ENCODE results near the gene LIX1L.
"Not testable (repeated sequence)": the region's sequence is repeated elsewhere in the genome, so short reads cannot be mapped to it uniquely, and the experiment has no call there.

Gene LIX1L

GRCh38 chr1:145936247-145936646, 21.6 kb downstream of the LIX1L start:
- DNase-seq (ENCODE audit: low spot score) = peak; percentile 50

DNA sequence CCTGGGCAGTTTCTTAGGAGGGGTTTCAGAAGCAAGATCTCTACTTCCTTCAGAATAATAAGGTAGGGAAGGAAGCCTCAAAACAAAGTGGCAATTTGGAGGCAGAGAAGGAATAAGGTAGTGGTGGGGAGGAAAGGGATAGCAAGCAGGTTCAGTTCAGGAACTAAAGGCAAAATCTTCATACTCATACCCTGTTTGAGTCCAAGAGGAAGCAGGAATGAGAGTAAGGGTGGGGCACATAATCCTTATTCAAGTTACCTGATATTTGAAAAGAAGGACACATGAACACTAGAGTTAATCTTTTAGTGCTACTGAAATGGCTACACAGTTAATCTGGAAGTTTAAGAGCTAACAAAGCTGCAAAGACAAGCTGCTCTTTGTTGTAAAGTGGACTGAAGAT, 22.1 kb downstream of the LIX1L start:
- no peak for DNase-seq (ENCODE audit: low spot score)

- not testable (repeated sequence) for DNase-seq (ENCODE audit: low spot score)
These were observed 25.3 kb downstream of the LIX1L start for GRCh38 chr1:145932522-145933009.

GRCh38 chr1:145927916-145928643, 29.7 kb downstream of the LIX1L start:
- DNase-seq (ENCODE audit: low spot score) = no peak

DNA sequence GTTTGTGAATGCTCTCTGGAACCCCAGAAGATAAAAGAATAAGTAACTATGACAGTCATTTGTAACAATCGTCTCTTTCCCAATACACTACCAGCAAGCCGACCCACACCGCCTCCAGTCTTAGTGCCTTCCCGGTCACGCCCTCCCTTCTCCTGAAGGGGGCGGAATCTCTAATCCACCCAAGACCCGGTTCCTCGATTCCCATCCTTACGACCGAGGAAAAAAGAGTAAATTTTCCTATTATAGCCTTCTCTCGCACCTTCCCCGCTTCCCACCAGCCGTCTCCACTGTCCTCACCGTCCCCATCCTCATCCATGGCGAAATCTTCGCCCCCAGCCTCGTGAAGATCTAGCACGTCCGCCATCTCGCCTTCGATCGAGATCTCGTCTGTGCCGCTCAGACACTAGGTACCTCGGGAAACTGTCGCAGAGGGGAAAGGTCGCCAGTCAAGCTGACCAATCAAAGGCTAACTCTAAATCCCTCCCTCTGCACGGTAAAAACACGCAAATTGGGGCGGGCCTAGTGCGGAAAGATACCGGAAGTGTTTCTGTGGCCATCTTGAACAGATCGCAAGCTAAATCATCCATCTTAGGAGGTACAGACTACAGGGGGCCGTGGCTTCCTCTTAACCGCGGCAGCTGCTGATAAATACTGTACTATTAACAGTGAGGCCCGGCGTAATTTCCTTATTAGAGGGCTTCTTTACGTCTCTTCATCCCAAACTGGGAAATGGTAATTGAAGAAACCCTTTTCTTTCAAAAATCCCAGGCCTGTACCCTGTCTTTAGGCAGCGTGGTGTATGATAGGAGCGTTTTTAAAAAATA, 30.5 kb downstream of the LIX1L start, which contains the start of gene RBM8A:
RBM8A (minus strand) TSS at position 422 of the 824 bp plus-strand sequence; CDS start at position 364, 58 bp downstream.
- peak; percentile 92 for DNase-seq (ENCODE audit: low spot score)

DNA sequence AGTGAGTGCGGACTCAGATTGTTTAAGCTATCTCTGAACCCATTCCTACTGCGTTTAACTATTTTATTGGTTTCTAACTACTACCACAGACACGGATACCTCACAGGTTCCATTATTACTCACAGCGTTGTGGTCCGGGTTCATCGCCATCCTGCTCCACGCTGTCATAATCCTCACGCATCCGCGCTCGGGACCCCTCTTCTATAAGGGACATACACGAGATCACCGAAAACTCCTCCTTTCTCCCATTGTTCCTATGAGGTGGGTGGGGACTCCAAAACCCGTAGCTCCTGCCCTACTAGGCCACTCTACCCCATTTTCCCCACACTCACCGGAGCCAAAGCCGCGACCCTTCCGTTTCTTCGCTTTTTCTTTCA, 31.1 kb downstream of the LIX1L start:
- no peak for DNase-seq (ENCODE audit: low spot score)

DNA sequence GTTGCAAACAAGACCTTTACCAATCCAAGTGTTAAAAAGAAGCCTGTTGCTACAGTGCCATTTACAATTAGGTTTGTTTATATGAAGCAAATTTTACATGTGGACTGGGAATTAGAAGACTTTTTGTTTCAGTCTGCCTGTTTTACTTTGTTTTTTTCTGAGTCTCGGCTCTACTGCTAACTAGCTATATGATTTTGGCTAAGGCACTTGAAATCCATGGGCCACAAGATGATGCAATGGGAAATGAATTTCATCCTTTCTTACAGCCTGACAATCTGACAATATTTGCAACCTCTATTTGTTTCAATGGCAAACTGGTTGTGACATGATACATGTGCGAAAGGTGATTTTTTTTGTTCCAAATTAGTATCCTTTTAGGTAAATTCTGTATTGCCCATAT, 35.6 kb downstream of the LIX1L start:
- DNase-seq (ENCODE audit: low spot score) = no peak

DNA sequence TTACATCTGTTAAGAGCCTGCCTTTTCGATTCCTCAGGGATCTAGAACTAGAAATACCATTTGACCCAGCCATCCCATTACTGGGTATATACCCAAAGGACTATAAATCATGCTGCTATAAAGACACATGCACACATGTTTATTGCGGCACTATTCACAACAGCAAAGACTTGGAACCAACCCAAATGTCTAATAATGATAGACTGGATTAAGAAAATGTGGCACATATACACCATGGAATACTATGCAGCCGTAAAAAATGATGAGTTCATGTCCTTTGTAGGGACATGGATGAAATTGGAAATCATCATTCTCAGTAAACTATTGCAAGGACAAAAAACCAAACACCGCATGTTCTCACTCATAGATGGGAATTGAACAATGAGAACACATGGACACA, 37.5 kb downstream of the LIX1L start:
- DNase-seq (ENCODE audit: low spot score) = not testable (repeated sequence)

- peak; percentile 42 for DNase-seq (ENCODE audit: low spot score)
These were observed 38.6 kb downstream of the LIX1L start for GRCh38 chr1:145918992-145919939.

GRCh38 chr1:145918144-145918991, 39.4 kb downstream of the LIX1L start, which contains the start of gene PEX11B:
Gene PEX11B, minus strand, starts transcription at chr1:145918717. Its CDS starts 29 bp downstream, at chr1:145918688.
- DNase-seq (ENCODE audit: low spot score) = peak; percentile 90

- DNase-seq (ENCODE audit: low spot score) = no peak
These were observed 40.2 kb downstream of the LIX1L start for GRCh38 chr1:145917595-145917994.

DNA sequence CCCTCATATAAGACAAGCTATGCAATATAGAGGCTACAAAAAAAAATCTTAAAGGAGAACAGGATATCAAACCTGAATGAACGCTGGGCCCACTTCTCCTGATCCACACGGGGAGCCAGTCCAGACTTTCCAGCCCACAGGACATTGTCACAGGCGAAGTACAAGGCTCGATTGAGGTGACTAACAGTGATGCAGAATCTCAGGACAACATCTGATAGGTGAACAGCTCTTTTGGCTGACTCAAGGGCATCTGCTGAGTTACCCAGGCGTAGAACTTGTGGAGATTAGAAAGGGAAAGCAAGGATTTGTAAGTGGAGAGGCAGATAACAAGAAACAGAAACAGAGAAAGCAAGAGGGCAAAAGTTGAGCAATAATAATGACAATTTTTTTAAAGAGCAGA, 41.1 kb downstream of the LIX1L start:
- no peak for DNase-seq (ENCODE audit: low spot score)

DNA sequence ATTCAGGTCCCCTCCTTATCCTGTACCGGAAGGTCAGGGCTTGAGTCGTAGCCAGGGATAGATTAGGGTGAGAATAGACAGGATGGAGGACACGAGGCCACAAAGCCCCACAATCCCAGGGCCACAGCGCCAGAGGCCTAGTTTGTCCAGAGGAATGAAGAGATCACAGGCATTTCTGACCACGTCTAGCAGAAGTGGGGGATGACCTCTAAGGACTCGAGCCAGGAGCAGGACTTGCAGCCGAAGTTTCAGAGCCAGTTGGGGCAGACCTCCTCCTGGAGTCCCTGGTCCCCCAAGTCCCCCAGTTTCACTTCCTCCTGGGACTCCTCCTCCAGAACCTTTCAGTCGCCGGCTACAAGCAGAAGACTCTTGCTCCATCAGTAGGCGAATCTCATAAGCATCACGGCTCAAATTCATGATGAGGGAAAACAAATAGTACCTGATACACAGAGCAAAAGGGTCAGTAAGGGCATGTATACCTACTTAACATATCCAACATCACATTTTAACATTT, 45.6 kb downstream of the LIX1L start:
- DNase-seq (ENCODE audit: low spot score) = no peak

- DNase-seq (ENCODE audit: low spot score) = no peak
These were observed 49.2 kb downstream of the LIX1L start for GRCh38 chr1:145908653-145909052.

GRCh38 chr1:145906954-145907753, 50.7 kb downstream of the LIX1L start:
- DNase-seq (ENCODE audit: low spot score) = no peak

DNA sequence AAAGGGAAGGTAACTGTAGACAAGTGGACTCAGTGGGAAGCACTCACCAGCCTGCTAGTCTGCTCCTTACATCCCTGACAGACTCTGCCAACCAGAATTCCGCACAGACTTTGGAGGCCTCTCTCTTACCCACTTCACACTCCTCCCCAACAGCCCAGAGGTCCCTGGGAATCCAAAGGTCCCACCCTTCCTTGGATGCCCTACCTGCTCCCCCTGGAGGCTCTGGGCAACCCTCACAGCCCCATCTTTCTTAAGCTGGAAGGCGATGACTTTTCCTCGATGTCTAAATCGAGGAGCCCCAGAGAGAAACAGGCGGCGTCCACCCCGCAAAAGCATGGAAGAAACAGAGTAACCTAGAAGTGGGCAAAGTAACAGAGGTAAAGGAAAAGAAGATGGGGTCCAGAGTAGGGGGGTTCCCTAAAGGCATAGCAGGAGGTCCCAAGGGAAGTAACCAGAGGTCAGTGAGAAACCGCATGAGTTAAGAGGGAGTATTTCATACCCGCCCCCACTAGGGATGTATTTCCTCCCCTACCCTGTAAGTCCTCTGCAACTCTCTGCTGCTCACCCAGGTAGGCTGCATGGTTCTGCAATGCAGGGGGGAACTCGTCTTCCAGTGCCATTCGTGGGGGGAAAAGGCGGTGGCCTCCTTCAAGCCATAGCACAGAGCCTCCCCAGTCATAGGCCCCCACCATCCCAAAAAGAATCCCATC, 56.4 kb downstream of the LIX1L start:
- DNase-seq (ENCODE audit: low spot score) = no peak

- no peak for DNase-seq (ENCODE audit: low spot score)
These were observed 59.1 kb downstream of the LIX1L start for GRCh38 chr1:145898756-145899155.

GRCh38 chr1:145897969-145898368, 59.8 kb downstream of the LIX1L start:
- DNase-seq (ENCODE audit: low spot score) = no peak

- DNase-seq (ENCODE audit: low spot score) = no peak
These were observed 62.3 kb downstream of the LIX1L start for GRCh38 chr1:145895471-145895870.
